Measurements from ENCODE around the gene MLKL.

DNA sequence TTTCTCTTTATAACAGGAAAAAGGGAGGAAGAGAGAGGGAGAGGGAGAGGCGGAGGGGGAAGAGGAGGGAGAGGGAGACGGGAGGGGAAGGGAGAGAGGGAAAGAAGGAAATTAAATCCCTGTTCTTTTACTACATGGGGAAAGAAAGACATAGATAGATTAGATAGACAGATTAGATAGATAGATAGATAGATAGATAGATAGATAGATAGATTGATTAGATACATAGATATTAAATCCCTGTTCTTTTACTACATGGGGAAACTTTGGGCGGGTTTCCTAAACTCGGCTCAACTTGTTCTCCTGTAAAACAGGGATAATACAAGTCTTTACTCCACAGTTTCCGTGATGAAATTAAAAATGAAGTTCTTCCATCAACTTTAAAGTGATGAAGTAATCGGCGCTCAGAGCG is 34.6 kb downstream of the MLKL start:
- TF ChIP-seq CTCF (IDR thresholded peaks at IDR 0.05) (no peak), POLR2A (IDR thresholded peaks at IDR 0.05) (no peak)

All from lower leg skin (tissue), 3 donors.